Measurements from ENCODE around the gene PLEKHM3. TPM values are rescaled to one million over a fixed set of nuclear protein-coding genes. Genes with fewer than 3 reads are reported as not detected.

Gene PLEKHM3
- polyA plus RNA-seq, 3 donors = 11.5 to 13.9 (median 12.1) TPM

DNA sequence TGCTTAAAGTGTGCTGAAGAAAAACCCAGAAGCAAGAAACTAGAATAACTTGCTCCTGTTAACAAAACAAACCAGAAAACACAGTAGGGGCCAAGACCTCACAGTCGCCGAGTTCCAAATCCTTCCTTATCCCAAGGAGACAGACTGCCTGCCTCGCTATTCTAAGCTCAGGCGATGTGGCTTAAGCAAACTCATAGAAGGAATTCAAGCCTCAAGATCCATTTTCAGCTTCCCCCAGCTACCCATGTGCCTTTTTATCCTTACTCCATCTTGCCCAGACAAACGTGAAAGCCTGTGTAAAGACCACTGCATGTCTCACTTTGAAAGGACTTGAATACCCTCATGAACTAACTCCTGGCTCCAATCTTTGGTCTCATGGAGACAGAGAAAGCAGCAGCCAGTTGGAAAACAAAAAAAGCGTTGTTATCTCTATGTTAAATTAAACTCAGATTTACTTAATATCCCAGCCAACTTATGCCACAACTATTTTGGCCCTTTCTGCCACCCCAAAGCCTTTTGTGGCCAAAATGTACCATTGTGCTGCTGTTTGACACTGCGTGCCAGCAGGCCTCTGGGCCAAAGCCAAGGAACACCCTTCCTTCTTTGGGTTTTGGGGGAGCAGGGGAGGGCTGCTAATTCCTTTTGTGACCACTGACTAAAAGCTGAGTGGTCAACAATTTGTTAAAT, 132.5 kb downstream of the PLEKHM3 start:
- no peak for DNase-seq

DNA sequence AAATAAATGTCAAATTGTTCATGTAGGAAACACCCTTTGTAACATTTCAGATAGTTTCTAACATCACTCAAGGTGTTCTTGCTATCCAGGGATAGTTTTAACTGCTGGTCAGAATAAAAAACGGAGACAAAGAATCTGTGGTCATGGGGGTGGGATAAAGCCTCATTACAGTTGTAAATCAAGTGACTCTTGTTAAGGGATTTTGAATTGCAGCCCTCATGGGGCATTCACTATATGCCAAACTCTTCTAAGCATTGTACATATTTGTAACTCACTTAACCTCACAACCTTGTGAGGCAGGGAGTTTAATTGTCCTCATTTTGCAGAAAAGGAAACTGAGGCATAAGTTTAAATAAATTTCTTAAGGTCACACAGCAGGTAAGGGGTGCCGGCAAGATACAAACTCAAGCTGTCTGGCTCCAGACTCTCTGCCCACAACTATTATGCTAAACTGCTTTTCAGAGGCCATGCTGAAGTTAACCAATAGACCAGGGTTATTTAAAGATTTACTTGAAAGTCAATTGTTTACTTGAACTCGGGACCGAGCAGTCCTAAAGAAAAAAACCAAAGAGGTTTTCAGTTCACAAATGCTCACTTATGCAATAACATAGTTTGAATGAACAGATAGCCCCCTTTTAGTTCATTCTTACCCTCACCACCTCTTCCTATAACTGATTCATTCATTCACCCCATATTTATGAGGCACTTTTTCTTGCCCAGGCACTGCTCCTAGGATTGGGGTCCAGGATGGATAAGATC, 134.1 kb downstream of the PLEKHM3 start:
- DNase-seq = no peak

DNA sequence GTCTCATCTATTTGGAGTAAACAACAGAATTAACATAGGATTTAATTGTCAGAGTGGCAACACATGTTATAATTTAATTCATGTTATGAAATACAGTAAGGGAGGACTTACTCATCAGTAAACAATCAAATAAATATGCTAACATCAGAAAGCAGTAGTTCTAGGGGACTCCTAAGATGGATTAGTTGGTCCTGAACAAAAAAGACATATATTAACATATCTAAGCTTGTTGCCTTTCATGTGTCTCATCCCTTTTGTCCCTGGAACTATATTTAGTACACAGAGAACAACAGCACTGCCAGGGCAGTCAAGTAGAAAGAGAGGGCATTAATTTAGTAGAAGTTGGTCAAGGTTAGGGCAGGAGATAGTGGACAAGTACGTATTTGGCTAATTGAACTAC, 137.8 kb downstream of the PLEKHM3 start:
- DNase-seq = no peak

DNA sequence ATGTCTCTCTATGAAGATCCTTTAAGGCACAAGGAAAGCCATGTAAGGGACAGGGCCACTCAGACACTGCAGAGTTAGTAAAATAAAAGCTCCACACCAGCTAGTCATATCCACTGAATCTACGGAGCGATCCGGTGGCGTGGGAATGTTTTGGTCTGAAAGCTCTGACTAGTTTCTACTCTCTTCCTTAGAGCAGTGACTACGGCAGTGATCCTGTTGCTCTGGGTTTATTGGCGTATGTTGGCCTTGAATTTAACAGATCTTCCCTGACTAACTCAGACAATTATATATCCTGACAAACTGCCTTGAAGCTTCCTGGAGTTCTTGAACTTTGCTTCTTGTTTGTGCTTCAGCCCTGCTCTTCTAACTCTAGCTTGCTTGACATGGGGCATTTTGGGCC, 140.3 kb downstream of the PLEKHM3 start:
- no peak for DNase-seq

DNA sequence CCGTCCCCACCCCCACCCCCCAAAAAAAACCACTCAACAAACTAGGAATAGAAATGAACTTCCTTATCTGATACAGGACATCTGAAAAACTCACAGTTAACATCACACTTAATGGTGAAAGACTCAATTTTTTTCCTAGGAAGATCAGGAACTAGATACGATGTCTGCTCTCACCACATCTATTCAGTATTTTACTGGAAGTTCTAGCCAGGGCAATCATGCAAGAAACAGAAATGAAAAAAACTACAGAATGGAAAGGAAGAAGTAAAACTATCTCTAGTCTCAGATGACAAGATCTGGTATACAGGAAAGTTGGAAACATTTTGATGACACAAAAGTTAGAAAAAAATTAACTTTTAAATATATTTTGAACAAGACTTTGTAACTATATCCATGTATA, 141.2 kb downstream of the PLEKHM3 start:
- DNase-seq = no peak

DNA sequence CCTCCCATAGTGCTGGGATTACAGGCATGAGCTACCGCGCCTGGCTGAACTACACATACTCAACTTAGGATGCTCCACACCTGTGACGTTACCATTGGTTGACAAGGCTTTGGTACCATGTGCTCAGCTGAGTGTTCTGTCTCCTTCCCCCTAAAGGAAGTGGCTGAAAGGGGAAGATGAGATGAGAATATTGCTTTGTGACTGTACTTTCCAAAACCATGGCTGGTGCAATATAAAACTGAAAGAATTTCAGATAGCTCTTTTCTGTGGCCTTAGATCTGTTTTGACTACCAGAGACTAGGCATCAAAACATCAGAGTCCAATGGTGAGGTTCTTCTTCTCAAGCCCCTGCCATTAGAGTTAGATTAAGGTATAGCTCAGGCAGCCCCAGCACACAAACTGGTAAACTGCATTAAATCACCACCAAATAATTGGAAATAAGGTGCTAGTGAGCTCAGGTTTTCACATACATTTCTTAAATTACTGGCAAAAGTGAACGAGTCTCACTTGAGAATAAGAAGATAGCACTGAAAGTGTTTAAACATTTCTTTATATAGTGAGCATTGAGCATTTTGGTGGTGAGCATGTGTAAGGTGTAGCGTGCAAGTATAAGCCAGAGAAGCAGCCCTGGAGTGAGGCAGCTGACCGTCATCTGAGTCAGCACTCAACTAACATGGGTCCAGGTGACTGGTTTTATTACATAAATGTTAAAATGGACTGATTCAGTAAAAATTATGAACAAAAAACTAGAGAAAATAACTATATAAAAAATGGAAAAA, 142.1 kb downstream of the PLEKHM3 start:
- DNase-seq = no peak

DNA sequence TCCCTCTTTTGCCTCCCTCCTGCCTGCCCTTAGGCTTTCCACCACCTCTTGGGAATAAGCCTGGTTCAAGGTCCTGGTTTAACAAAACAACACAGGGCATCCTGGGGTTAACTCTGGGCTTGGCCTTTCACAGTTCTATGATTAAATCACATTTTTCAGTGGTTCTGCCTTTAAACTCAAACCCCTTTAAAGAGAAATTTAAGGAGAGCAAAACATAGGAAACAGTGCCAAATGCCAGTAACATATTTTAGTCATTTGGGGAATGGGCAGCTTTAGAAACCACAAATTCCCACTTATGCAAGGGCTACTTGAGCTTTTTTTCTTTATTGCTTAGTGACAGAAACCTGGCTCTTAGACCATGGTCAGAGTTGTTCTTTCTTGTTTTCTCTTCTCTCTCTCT, 143.4 kb downstream of the PLEKHM3 start:
- no peak for DNase-seq

DNA sequence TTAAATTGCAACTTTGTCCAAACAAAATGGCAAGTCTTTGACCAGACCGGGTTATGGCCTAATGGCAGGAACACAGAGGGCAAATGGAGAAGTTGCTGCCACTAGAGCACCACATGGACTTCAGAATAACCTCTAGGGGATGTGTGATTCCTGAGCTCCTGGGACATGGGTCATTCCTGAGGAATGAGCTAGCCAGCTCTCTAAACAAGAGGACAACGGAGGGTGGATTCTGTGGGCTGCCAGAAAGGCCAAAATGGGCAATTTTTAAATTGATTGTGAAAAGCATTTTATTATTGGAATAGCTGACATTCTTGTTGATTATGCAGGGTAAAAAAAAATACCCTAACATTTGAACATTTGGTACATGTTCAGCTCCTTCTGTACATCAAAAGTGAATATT, 145.8 kb downstream of the PLEKHM3 start:
- no peak for DNase-seq

DNA sequence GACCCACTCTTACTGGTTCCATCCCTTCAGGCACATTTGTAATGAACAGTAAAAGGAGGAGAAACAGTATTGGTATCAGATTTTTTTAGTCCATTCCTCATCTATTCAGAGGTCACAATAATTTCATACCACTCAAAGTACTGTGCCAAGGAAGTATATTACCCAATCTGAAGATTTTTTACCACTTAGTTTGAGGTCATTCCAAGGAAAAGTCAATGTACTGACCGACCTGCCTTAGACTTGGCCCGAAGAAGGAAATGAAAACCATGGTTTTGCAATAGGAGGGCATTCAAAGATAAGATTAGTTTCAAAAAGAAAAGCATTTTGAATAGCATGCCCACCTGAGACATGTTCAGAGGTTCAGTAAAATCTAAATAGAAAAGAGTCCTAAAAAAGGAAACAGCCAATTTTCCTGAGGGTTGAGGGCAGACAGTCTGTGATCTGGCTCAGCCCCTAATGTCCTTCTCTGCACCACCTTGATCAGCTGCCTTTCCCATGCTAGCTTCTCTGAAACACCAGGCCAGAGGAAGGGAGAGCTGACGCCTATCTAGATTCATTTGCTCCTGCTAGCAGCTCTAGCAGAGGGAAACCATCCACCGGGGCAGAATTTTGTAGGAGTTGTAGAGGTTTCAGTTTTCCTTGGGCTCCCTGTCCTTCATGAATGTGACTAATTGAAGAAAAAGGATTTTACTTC, 148.3 kb downstream of the PLEKHM3 start:
- DNase-seq = no peak

DNA sequence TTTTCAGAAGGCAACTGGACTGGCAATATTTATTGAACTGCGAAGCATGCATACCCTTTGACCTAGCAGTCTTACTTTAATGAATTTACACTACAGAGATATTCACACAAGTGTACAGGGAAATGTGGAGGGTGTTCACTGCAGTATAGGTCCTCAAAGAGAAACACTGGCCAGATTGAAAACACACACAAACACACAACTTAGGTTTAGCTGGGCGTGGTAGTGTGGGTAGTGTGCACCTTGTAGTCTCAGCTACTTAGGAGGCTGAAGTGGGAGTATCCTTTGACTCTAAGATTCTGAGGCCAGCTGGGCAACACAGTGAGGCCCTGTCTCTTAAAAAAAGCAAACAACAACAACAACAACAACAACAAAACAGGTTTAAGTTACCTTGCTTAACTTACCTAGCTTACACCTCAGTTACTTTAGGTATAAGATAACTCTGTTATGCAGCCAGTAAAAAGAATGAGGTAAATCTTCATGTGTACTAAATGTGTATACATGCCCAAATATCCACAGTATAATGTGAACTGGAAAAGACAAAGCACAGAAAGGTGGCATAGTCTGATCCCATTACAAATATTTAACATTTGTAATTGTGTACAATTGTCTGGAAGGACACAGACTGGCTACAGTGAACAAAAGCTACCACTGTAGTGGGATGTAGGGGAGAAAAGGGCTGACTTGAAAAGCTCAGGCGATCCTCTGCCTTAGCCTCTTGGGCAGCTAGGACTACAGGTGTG, 149.7 kb downstream of the PLEKHM3 start:
- no peak for DNase-seq

DNA sequence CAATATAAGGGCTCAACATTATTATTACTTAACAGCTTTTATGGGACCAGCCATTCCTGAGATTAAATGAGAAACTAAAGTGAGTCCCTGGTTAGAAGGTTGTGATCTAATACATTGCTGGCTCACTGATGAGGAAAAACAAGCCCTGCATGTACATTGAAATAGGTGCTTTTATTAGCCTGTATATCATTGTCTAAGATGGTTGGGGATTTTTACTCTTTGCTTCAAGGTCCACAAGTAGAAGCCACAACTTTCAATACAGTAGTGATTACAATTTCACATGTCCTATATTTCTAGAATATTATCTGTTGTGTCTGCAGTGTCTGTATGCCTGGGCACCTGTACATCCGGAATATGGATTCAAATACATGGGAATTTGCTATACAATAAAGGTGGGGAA, 151.5 kb downstream of the PLEKHM3 start:
- no peak for DNase-seq

DNA sequence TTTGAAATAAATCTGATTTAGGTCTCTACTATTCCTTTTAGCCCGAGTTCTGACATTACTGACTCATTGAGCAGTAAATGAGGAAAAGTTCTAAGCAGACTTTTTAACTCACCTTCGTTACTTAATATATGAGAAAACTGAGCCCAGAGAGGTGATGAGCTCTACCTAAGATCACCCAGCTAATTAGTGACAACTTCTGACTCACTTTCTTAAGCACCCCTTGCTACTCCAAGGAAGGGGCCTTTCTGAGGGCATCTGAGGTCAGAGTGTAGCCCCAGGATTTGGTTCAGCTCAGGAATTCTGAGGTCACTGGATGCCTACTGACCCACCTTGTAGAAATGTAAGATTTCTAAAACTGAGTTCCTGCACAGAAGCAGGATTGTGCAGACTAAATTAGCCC, 153.4 kb downstream of the PLEKHM3 start:
- DNase-seq = no peak

DNA sequence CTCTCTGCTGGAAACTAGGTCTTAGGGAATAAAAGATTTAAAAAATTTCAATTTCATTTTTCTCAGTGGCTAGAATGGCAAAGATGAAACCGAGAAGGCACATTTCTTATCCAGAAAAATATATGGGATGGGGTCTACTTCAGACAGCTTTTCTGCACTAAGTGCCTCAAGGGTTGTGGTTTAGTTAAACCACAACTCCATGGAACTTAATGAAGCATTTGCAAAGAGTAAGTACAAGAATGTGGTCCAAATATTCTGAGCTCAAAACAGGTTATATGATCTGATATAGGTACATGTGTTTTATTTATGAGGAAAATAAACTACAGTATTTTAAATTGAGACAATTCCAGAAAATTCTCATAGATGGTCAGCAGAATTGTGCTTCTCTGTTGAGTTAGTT, 153.8 kb downstream of the PLEKHM3 start:
- no peak for DNase-seq

DNA sequence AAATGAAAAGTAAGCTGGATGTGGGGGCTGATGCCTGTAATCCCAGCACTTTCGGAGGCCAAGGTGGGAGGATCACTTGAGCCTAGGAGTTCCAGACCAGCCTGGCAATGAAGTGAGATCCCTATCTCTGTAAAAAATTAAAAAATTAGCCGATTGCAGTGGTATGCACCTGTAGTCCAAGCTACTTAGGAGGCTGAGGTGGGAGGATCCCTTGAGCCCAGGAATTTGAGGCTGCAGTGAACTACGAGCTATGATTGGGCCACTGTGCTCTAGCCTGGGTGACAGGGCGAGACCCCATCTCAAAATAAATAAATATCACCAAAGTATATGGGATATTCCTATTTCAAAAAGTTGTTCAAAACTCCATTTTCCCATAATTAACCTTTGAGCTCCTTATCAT, 154.5 kb downstream of the PLEKHM3 start:
- no peak for DNase-seq

DNA sequence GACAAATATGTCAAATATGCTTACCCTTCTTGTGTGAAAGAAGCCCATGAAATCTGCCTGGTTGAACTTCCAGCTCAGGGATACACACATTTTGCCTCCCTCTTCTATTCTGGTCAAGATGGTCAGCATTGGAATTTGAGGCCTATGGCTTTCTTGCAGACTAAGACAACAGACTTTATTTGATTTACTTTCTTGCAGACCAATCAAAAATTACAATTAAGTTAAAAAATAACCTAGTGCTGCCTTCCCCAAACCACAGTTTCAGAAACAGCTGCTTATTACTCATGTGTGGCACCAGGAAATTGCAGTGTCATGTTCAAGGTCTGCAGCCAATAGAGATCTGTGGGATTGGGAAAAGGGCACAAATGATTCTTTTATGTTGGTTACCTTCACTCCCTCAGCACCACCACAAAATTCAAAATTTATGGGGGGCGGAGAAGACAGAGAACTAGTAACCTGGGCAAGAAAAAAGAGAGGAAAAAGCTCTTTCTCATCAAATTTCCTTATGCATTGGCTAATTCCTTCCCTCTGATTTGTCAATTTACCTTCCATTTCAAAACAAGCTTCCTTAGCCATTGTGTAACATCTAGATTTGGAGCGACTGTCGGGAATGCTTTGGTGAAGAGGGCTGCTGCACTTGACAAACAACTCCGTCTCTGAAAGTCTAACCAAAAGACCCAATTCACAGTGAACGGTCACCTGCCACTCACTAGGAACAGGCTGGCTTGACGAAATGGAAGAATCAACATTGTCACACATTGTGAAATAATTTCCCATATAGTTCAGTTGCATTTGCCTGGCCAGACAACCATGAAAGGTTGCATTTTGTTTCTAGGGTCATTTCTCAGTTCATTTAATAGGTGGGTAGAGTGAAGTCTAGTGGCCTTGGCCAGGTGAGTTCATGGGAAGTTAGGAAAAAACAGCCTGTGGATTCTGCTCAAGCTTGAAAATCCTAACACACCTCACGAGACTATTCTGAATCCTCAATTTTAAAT, 155.2 kb downstream of the PLEKHM3 start:
- DNase-seq = no peak

DNA sequence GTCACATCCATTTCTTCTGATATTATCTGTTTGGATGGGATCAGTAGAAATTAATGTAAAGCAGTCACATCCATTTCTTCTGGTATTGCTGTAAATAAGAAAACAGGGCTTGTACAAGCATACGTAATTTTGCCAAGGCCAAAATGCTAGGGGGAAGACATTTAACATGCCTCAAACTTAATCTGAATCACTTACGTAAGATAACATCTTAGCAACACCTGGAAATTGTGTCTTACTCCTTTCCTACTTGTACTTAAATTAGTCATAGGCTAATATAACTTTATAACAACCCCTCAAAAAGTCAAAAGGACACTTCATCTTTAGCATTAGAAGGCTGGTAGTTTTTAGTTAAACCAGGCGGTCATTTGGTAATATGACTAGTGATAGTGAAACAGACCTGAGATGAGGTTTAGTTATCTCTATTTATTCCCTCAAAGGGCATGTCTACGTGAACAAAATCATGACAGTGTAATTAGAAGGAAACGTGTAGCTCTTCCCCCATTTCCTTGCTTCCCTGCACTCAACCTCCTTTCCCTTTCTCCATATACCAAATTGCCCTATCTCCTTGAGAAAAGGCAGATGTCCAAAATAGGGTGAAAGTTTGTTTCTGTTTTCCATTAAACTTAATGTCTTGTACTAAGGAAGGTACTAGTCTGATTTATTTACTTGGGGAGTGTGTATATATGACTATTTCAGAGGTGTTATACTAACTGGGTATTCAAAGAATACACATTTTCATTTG, 156.3 kb downstream of the PLEKHM3 start:
- no peak for DNase-seq

DNA sequence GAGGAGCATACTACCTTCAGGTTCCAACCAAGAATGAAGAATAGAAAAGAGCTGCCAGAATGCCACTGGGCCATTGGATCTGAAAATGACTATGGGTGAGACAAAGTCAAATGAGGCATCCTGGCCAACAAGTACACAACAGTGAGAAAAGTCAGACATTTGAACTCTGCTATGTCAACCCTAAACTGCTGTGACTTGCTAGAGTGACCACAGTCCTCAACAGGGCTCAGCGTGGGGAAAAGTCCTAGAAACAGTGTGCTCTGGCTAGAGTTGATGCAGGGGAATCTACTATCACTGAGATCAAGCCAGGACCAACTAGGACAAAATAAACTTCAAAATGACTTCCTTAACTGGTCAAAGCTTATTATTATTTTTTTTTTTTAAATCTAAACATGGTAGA, 157.4 kb downstream of the PLEKHM3 start:
- no peak for DNase-seq

DNA sequence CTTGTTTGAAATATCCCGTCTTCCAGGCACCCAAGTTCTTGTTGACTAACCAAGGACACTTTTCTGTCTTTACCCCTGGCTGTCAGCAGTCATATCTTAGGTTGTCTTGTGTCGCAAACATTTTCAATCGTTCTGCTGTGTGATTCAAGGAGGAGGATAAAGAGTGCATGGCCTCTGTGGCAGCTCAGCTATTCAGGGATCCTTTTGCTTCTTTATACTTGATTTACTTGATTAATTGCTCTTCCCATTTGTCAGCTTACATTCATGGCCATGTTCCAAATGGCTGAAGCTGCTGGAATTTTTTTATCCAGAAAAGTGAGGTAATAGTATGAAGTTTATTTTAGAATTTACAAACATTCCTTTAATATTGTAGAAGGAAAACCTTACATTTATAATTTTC, 158.3 kb downstream of the PLEKHM3 start:
- DNase-seq = no peak

DNA sequence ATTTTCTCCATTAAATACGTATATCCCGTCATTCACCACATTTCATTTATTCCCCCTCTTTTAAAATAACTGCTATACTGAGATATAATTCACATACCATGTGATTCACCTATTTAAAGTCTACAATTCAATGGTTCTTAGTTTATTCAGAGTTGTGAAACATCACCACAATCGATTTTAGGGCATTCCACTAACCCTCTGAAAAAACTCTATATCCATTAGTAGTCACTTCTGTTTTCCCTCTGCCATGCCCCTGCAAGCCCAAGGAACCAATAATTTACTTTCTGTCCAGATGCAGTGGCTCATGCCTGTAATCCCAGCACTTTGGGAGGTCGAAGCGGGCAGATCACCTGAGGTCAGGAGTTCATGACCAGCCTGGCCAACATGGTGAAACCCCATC, 160.1 kb downstream of the PLEKHM3 start:
- no peak for DNase-seq

DNA sequence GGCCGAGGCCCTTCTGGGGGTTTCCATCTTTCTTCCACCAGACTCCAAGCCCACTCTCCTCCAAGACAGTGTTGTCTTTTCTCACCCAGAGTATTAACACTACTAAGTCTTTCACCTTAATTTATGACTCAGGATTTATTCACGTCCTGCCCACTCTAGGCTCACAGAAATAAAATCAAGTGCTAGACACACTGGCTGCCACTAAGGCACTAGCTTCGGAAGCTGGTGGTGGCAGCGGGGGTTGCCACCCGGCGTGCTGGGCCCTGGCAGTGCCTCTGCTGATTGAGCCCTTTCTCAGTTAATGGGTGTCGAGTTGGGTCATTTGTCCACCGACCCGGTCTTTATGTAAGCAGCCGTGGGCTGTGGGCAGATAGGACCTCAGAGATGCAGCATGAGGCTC, 162.0 kb downstream of the PLEKHM3 start:
- DNase-seq = no peak

Data from renal pelvis (tissue), 4 donors.